GM12873 (cell line): ENCODE results near the gene LRP2.

Experiments
- CTCF ChIP-seq: IDR thresholded peaks from 2 replicates; pipeline ENCODE4 v1.5.1; 2012; ENCODE audit warnings: low read depth, mild to moderate bottlenecking, moderate library complexity, low read length, control low read depth; ENCODE audit not compliant: insufficient read depth; ENCODE audit errors: missing control alignments

Gene LRP2

GRCh38 chr2:169287666-169288065 is 74.7 kb downstream of the LRP2 start:
- no peak for TF ChIP-seq CTCF

GRCh38 chr2:169286624-169287231 is 75.6 kb downstream of the LRP2 start:
- no peak for TF ChIP-seq CTCF

- TF ChIP-seq CTCF: no peak
Observed at GRCh38 chr2:169285531-169286235, 76.7 kb downstream of the LRP2 start.

- no peak for TF ChIP-seq CTCF
Observed at GRCh38 chr2:169280502-169280901, 81.8 kb downstream of the LRP2 start.

GRCh38 chr2:169275696-169276444 is 86.5 kb downstream of the LRP2 start:
- no peak for TF ChIP-seq CTCF

GRCh38 chr2:169272010-169272409 is 90.3 kb downstream of the LRP2 start:
- TF ChIP-seq CTCF: no peak

- TF ChIP-seq CTCF: no peak
Observed at GRCh38 chr2:169265591-169265990, 96.7 kb downstream of the LRP2 start.
